ENCODE results near the gene IGFBP2.

Gene IGFBP2

DNA sequence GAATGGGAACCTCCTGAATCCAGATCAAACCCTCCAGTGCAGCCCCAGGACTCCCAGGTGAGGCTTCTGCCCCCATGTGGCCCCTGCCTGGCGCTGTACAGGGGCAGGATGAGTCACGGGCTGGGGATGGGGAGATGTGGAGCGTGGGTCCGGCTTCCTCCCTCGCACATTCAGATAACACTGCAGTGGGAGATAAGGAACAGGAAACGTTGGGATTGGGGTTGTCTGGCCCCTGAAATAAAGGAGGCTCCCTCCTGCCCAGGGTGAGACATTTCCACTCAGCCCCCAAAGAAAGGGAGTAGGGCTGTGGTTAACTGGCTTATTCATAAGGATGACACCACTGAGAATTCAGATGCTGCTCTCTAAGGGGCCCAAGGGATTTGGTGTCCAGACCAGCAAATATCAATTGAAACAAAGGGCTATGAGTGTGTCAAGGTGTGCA is 31.4 kb downstream of the IGFBP2 start:
- DNase-seq, result no peak

DNA sequence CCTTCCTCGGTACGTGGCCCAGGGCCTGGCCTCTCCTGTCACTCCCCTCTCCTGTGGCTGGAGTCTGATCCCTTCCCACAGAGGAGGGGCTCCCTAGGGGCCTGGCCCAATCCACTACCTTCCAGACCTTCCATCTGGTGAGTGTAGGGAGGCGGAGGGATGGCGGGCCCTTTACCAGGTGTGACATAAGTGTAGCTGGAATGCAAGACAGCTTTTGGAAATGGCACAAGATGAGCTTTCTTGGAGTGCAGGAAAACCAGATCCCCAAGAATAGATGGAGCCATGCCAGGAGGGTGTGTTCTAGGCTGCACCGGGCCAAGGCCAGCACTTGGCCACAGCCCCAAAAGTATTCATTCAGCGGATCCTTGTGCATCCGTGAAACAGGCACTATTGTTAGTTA is 32.0 kb downstream of the IGFBP2 start:
- no peak for DNase-seq

- DNase-seq, result no peak
Observed at GRCh38 chr2:216665717-216666116, 32.5 kb downstream of the IGFBP2 start.

- peak; percentile 36 to 64 for DNase-seq
Observed at GRCh38 chr2:216666461-216667233, 33.4 kb downstream of the IGFBP2 start.

DNA sequence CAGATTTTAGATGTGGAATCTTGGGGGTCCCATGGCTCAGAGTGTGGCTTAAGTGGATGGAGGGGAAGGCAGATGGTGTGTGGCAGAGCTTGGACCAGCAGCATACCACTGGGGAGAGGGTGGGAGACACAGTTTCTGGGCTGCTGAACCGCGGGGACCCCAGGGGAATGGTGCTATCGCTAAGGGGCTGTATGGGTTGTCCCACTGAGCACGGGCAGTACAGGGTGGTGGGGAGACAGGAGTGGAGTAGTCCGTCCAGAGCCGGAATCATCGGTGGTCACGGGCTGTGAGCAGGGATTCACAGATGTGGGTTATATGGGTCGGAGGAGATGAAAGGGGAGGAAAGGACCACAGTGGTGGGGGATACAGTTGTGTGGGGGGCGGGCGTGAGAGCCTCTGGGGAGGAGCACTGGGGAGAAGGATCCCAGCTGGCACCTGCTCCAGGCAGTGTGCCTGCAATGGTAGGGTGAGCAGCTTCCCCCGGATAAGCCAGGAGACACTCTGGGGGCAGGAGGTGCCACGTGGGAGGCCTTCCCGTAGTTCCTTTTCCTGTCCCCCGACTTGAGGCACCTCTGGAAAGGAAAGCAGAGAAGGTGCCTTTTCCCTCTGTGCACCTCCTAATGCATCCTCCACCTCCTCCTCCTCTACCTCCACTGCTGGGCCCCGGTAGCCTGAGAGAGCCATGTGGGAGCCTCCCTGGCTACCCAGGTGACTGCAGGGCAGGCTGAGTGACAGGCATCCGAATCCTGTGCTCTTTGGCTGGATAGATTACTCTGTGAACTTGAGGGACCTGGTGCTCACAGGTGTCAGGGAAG is 37.3 kb downstream of the IGFBP2 start:
- no peak for DNase-seq

- DNase-seq, result no peak
Observed at GRCh38 chr2:216671081-216671411, 37.8 kb downstream of the IGFBP2 start.

DNA sequence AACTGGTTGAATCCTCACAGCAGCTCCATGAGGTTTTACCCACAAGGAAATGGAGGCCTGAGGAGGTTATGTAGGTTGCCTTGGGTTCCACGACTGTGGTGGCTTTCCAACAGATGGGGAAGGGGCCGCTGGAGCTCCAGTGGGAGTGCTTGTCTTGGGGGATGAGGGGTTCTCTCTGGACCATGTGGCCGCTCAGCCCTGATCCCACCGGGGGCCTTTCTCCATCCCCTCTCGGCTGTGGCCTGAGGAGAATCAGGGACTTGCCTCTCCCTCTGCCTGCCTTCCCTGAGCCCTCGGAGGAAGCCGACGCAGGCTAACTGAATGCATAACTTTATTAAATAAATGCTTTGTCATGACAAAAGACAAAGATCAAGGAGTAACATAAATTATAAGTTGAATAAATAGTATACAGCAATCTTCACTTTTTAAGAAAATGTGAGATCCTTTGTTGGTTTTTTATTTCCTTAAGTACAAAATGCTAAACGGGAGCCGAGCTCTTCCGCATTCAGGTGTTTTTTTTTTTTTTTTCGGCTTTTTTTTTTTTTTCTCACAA is 38.6 kb downstream of the IGFBP2 start:
- DNase-seq, result no peak

- no peak for DNase-seq
Observed at GRCh38 chr2:216672466-216672865, 39.2 kb downstream of the IGFBP2 start.

GRCh38 chr2:216673021-216673420 is 39.8 kb downstream of the IGFBP2 start:
- DNase-seq, result no peak

DNA sequence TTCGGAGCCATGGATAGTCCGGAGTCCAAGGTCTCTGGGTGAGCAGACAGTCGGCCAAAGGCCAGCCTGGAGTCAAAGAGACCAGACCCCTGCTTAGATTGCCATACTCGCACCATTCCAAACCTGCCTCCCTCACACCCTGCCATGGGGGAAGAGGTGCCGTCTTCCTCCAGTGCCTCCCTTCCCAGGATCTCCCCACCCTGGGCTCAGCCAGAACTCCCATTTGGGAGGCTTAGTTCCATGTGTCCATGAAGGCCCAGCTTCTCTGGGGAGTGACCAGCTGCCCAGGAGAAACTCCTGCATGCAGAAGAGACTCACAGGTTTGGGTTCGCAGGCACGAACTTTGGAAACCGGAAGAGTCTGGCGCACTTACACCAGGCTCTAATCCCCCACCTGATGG is 40.4 kb downstream of the IGFBP2 start:
- no peak for DNase-seq

DNA sequence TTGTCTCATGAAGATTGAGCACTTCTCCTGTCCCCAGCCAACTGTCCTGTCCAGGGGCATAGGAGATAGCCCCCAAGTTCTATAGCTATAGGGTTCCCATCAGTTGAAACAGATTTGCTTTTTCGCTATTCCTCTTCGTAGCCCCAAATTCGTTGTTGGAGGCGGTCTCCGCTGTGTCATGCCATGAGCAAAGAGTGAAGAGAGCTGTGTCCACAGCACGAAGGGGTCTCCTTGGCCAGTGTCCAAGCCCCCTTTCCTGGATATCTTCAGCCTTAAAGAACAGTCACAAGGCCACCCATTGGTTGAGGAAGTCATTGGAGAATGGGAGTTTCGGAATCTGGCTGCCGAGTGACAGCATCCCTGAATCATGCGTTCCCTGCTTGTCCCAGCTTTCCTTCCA is 41.2 kb downstream of the IGFBP2 start:
- no peak for DNase-seq

GRCh38 chr2:216676630-216677029 is 43.4 kb downstream of the IGFBP2 start:
- DNase-seq, result no peak

DNA sequence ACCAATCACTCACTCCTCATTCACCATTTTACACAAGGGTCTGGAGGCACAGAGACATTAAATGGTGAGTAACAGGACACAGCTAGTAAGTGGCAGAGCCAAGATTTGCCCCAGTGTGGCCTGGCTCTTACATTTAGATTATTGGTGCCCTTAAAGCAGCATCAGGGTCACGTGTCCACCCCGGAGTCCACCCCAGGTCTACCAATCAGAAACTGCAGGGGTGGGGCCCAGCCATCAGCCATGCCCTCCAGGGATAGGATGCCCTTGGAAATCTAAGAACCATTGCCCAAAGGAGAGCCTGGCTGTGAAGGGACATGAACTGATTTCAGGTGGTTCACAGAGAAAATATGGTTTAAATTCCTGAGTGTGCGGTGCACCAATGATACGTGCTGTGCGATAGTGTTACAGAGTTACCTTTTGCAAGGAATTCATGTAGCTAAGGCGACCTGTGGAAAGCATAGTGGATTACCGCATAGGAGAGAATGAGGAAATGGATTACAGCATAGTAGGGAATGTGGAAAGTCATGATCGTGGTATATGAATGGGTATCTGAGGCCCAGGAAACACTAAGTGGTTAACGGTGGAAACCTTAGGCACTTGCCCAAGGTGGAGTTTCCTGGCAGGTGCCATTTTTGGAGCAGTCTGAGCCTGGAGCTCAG is 44.3 kb downstream of the IGFBP2 start:
- DNase-seq, result no peak

- no peak for DNase-seq
Observed at GRCh38 chr2:216678098-216678465, 44.9 kb downstream of the IGFBP2 start.

DNA sequence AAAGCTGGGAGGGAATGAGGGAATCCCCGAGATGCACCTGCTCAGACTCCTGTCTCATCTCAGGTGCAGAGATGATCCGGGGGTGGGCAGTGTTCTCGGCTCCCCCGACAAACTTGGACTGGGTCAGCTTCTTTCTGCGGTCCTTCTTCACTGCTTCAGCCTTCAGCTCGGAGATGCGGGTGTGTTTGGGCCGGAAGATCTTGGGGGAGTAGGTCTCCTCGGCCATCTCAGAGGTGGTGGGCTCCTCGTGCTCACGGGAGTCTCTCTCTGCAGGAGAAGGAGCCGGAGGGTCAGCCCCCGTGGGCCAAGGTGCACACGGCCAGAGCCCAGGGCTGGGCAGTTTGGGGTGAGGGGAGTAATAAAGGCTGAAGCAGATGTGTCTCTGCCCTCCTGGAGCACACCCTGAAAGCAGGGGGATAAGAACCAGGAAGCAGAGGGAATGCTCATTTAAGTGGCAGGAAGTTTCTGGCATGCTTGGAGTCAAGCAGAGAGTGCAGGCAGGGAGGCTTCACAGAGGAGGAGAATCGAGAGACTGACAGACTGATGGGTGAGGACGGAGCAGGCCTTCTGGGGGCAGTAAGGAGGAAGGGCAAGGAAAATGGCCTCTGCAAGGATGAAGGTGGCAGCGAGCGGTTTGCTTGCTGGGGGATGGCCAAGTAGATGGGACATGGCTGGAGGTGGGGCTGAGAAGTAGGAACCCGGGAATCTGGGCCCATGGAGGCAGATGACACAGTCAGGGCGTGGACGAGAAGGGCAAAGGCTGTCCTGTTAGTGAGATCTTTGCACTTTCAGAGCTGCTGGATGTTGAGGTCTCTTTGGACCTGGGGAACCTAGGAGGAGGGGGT is 45.8 kb downstream of the IGFBP2 start:
- no peak for DNase-seq

GRCh38 chr2:216679658-216680024 is 46.4 kb downstream of the IGFBP2 start:
- DNase-seq, result no peak

- DNase-seq, result no peak
Observed at GRCh38 chr2:216680951-216681629, 47.9 kb downstream of the IGFBP2 start.

DNA sequence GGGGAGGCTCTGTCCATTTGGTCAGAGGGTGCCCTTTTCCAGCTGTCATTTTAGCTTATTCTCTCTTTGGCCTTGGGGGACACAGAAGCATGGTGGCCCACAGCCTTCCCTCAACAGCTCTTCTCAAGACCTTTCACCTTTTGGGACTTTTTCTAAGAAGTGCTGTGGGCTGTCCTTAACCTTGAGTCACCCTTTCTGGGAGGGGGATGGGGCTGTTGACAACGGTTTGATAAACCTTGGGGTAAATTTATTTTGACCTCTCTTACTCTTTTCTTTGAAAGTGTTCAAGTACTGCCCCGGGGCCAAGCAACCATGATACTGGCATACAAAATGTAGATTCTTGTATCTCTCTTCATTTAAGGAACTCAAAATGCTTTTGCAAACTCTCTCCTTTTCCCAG is 48.5 kb downstream of the IGFBP2 start:
- no peak for DNase-seq

DNA sequence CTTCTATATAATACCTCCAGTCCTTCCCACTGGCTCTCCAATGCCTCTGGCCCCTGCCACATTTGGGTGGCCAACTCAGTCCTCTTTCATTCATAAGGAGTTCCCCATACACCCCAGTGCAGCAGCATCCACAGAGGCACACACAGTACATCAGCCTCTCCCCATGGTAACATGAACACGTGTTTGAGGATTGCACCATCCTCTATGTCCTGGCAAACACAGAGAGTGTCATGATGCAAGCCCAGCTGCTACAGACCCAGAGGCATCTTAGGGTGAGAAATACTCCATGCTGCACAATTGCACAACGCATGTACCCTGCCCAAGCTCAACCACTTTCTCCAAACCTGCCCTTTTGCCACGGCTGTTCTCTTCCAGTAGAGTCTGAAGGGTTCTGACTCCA is 50.6 kb downstream of the IGFBP2 start:
- no peak for DNase-seq

- DNase-seq, result no peak
Observed at GRCh38 chr2:216685327-216685875, 52.2 kb downstream of the IGFBP2 start.

GRCh38 chr2:216687111-216687510 is 53.9 kb downstream of the IGFBP2 start:
- DNase-seq, result no peak

GRCh38 chr2:216687646-216688045 is 54.4 kb downstream of the IGFBP2 start:
- DNase-seq, result no peak

All from activated CD4-positive, alpha-beta T cell treated with anti-CD3 and anti-CD28 coated beads for 4 hours (primary cell).